Stimulated activated CD4-positive, alpha-beta T cell treated with anti-CD3 and anti-CD28 coated beads, Interleukin-1b, Interleukin-23, amount 100 ng/mL, for 1 hour (primary cell): ENCODE measurements around the gene HIVEP2.

Experiments
- DNase-seq, 2 donors: peaks; one replicate each; pipeline ENCODE4 v3.0.0-alpha.2; 2020; ENCODE audit warnings: low read depth in 2 of 2

The HIVEP2 gene

GRCh38 chr6:142821164-142821716, 123.7 kb downstream of the HIVEP2 start:
- no peak for DNase-seq

DNA sequence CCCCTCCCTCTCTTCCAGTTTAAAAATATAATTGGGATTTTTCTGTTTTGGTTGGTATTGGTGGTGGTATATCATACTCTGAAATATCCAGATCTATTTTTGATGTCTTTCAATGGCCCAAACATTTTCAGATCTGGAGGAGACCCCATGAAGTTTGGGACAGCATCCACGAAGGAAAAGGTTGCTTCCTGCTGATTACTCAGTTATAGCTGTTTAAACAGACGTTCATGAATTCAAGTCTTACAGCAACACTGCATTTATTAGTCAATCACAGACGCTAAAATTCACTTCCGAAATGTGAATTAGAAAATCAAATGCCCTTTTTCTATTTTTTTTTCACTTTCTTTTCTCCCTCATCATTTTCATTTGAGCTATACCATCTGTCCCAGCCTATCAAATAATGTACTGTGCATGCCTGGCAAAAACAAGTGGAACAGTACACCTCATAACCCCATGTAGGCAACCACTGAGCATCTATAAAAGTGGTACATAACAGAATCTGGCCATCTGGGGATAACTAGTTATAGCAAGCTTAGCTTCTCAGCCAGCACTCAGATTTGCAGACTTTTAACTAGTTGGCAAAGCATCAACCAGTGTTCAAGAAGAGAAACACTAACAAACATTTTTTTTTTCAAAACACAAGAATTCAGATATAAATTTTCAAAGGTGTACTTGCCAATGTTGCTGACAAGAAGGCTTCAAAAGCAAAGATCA, 124.5 kb downstream of the HIVEP2 start:
- DNase-seq = no peak

- no peak for DNase-seq
Measured at GRCh38 chr6:142819603-142820337, 125.2 kb downstream of the HIVEP2 start.

DNA sequence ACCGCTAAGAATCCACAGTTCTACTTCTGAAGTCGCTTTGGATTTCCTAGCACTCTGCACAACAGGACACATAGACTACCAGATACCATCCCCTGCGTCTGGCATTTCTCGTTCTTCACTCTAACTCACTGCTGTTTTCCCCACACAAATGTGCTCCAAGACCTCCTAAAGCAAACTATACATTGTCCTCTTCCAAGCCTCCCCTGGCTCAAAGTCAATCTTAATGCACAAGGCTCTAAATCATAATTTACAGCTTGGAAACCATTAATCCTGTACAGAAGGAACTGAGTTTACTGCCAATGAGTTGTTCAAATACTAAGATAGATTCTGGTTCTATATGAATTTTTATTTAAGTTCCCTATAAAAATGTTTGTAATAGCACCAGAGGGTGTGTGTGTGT, 128.5 kb downstream of the HIVEP2 start:
- no peak for DNase-seq

- no peak for DNase-seq
Measured at GRCh38 chr6:142816031-142816430, 128.9 kb downstream of the HIVEP2 start.

DNA sequence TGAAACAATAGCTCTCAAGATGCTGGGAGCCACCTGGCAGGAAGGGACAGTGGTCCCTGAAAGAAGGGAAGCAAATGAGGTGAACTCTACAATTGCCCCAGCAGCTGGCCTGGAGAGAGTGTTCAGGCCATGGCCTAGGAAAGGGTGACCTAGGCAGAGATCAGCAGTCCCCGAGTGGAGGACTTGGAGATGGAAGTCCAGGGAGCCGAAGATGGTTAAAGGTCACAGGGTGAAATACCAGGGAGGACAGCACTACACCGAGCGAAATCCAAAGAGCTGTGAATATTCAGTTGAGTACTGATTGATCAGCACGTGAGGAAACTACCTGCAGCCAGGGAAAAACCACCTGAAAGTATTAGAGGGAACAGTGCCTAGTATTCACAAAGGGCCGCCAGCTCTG, 133.1 kb downstream of the HIVEP2 start:
- DNase-seq = no peak

DNA sequence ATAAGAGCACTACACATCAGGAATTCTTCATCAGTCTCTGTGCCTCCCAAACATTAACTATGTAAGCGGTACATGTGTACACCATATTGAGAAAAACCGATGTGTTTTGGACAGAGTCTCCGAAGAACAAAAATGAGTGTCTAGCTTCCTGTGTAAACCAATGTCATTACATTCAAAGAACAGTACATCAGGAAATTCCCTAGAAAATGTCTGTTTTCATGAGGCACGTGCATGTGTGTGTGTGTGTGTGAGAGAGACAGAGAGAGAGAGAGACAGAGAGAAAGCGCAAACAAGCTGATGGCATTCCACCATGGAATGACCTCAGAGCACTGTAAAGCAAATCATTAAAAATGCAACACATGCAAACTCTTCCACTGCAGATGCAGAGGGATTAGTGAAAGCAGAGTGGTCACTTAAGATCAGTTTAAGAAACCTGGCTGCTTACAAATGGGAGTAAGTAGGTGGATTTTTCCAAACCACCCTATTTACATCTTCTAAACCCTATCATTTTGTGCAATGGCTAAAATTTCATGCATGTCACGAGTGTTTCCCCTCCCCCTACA, 133.9 kb downstream of the HIVEP2 start:
- DNase-seq = no peak

- no peak for DNase-seq
Measured at GRCh38 chr6:142809947-142810346, 135.0 kb downstream of the HIVEP2 start.

- no peak for DNase-seq
Measured at GRCh38 chr6:142808405-142809061, 136.4 kb downstream of the HIVEP2 start.

DNA sequence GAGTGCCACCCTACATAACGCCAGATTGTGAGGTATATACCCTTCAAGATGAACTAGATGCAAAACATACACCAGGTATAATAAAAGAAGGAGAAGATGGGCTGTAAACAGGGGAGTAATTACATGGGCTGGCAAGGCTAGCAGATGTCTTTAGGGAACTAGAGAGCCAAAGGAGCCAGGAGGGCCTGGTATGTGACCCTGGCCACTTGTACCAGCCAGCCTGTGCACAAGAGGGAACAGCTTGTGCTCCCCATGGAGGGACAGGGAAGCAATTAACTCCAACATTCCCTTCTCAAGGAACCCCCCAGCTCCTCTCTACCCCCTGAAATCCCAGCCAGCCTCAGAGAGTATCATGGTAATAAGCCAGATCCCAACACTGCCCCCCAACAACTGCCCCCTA, 139.9 kb downstream of the HIVEP2 start:
- no peak for DNase-seq

- no peak for DNase-seq
Measured at GRCh38 chr6:142804490-142804889, 140.5 kb downstream of the HIVEP2 start.

- no peak for DNase-seq
Measured at GRCh38 chr6:142803495-142804058, 141.4 kb downstream of the HIVEP2 start.

DNA sequence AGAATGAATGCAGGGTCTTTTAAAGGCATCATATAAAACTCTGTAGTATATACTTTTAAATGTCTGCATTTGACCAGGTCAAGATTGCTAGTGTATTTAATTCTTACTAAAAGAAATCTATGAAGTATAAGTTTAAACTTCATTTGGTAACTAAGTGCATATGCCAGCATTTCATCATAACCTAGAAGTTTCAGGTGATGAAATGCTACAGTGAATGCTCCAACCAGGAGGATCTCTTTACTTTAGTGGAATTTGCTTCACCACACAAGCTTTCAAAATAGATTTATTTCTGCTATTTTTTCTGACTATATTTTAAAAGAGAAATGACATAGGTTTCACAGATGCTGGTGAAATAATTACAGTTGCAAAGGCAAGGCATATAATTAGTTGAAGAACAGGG, 141.9 kb downstream of the HIVEP2 start:
- DNase-seq = no peak

GRCh38 chr6:142802124-142802523, 142.9 kb downstream of the HIVEP2 start:
- no peak for DNase-seq

DNA sequence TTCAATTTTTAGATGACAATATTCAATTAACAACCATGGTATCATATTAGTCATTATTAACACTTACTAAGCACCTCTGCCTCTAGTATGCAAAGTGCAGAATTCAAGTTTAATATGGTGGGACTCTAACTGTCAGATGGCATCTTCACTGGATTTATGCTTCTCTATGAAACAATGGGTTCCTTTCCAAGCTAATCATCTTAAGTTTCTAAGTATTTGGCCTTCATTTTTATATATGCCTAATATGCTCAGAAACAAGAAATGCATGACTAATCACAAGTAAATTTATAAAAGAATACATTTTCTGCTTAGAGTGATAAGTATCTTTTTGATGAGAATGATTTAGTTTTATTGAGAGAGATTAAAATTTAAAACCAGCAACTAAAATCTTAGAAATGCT, 144.7 kb downstream of the HIVEP2 start:
- no peak for DNase-seq

DNA sequence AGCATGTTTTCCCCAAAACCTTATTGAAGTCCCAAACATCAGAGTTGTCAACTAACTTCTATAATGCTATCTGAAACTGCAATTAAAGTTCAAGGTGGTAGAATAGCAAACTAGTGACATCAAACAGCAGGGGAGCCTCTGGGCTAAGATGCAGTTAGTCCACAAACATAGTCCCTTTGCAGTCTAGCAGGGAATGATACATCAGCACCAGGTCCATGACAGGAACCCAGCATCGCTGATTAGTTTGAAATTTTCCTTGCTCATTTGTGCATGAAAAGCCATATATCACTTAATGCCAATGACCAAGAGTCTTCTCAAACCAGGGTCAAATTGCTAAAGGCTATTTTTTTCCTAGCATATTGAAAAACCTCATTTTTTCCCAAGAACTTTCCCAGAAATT, 145.3 kb downstream of the HIVEP2 start:
- DNase-seq = no peak

DNA sequence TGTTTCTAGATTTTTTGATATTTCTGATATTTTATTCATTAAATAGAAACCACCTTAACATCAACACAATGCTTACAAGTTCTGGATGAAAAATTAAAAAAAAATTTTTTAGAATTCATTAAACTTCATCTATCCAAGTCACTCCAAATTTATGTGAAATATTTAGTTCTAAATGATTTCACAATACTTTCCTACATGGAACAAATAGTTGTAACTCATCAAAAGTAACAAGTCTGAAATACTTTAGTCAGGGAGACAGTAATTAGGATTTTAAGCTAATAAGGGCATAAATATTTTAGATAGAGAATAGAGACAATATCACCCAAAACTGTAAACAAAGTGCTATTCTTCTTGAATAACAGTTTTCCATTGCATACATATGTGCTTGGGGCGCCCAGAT, 147.8 kb downstream of the HIVEP2 start:
- no peak for DNase-seq

DNA sequence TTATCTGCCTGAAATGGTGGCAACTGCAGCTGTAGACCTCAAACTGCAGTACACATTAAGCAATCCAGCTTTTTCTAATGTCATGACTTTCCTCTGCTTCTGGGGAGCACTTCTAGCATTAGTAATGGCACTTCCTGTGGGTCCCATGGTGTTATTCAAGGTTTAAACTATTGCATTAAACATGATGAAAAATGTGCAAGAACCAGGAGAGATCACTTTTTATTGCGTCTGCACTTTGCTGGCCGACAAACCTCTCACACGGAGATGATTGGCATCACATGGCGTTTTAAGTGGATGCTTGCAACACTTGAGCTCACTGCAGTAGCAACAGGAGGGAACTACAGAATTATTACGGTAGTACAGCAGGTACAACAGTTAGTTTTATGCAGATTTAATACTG, 148.4 kb downstream of the HIVEP2 start:
- DNase-seq = no peak

DNA sequence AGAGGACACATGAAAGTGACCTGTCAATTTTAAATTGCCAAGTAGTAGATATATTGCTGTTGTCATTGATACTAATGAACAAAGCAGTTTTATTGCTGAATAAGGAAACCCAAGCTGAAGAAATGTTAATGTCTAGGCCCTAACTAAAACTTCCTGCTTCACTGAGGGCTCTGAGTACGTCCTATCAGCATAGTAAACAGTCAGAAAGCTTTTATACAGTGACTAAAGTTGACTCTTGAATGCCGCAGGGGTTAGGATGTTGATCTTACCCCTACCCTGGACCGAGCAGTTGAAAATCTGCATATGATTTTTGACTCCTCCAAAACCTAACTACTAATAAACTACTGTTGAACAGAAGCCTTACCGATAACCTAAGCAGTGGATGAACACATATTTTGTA, 149.0 kb downstream of the HIVEP2 start:
- DNase-seq = no peak

- no peak for DNase-seq
Measured at GRCh38 chr6:142794424-142794823, 150.6 kb downstream of the HIVEP2 start.

GRCh38 chr6:142790257-142790656, 154.7 kb downstream of the HIVEP2 start:
- DNase-seq = no peak

- DNase-seq = no peak
Measured at GRCh38 chr6:142787422-142787821, 157.6 kb downstream of the HIVEP2 start.
